Large intestine (tissue), 3 donors: Measurements from ENCODE around the gene PSTPIP1. TPM values are rescaled to one million over a fixed set of nuclear protein-coding genes. Genes with fewer than 3 reads are reported as not detected.

ENCODE experiments used
- DNase-seq, 2 donors: peaks; one replicate each; pipeline versions ENCODE4 v3.0.0 to v3.0.0-alpha.2; 2013
- H3K27ac ChIP-seq: one replicate; pipeline ENCODE4 v1.5.1; 2013; ENCODE audit warnings: low read length
- H3K27me3 ChIP-seq: 2 replicates; pipeline ENCODE4 v1.6.1; 2013; ENCODE audit warnings: low read length; ENCODE audit not compliant: control insufficient read depth, insufficient read depth
- H3K36me3 ChIP-seq: 2 replicates; pipeline ENCODE4 v1.6.1; 2013; ENCODE audit warnings: low read length; ENCODE audit not compliant: control insufficient read depth, insufficient read depth
- H3K4me1 ChIP-seq: one replicate; pipeline ENCODE4 v1.6.1; 2013; ENCODE audit warnings: low read length; ENCODE audit not compliant: control insufficient read depth, insufficient read depth
- H3K4me3 ChIP-seq: one replicate; pipeline ENCODE4 v1.5.1; 2013; ENCODE audit warnings: low read length
- H3K9me3 ChIP-seq: one replicate; pipeline ENCODE4 v1.6.1; 2013; ENCODE audit warnings: mild to moderate bottlenecking, low read depth, low read length, moderate library complexity; ENCODE audit not compliant: control insufficient read depth
- WGBS: methylation state at CpG from one replicate; pipeline ENCODE4 v1.1.5; 2013; ENCODE audit warnings: low lambda C conversion rate; ENCODE audit not compliant: insufficient coverage; 5-methylcytosine and 5-hydroxymethylcytosine counted together
- polyA plus RNA-seq: library from polyadenylated mRNA; unstranded; fragments of 120-200 nt; gene quantifications from one replicate; pipeline ENCODE4 v1.2.1, GENCODE V29; 2013

The PSTPIP1 gene
- polyA plus RNA-seq, 1 donor, result 3.1 TPM

DNA sequence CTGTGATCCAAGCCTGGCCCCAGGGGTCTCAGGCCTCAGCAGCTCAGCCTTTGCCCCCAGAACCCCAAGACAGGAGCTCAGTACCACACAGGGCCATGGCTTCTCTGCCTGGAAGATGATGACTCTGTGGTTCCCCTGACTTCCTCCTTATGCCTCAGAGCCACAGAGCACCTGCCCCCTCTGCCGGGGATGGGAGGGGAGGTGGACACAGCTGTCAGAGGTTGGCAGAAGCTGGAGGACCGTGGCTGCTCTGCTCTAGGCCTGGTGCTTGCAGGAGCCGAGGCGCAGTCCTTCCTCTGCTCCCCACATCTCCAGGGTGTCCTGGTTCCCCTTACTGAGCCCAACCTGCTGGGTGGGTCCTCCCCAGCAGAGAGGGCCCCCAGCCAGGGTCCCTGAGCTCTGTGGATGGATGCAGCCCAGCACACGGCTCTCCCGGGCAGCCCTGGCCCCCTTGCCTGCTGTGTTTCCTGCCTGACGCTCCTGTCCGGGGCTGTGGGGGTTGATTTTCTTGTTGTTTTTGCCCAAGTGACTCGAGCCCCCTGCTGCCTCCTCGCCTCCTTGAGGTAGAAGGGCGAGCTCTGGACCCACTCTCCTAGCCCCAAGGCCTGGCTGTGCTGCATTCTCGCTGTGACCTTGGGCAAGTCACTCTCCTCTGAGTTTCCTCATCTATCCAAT is 36.6 kb downstream of the PSTPIP1 start:
- Histone ChIP-seq H3K9me3 (no peaks in the 10 kb centered on the region), H3K4me1 (peaks cover 56% of the 10 kb centered on the region), H3K4me3 (no peak overlapping the region), H3K27ac (no peak overlapping the region), H3K27me3 (peaks cover 15% of the 10 kb centered on the region), H3K36me3 (peaks cover 3% of the 10 kb centered on the region)
- DNase-seq, result no peak
- WGBS, result no CpG with 5 or more reads among the region's 12 CpGs

- H3K27ac ChIP-seq, result no peak overlapping the region
- peaks cover 56% of the 10 kb centered on the region for H3K4me1 ChIP-seq
- no peaks in the 10 kb centered on the region for H3K9me3 ChIP-seq
- peaks cover 15% of the 10 kb centered on the region for H3K27me3 ChIP-seq
- WGBS, result no CpG with 5 or more reads among the region's 22 CpGs
- peaks cover 3% of the 10 kb centered on the region for H3K36me3 ChIP-seq
- no peak for DNase-seq
- no peak overlapping the region for H3K4me3 ChIP-seq
These were observed 37.2 kb downstream of the PSTPIP1 start for GRCh38 chr15:77032052-77032646.

GRCh38 chr15:77032647-77033416 is 37.9 kb downstream of the PSTPIP1 start:
- Histone ChIP-seq H3K36me3 (peaks cover 7% of the 10 kb centered on the region), H3K9me3 (peaks cover 5% of the 10 kb centered on the region), H3K4me1 (peaks cover 56% of the 10 kb centered on the region), H3K27me3 (peaks cover 14% of the 10 kb centered on the region), H3K27ac (no peak overlapping the region), H3K4me3 (no peak overlapping the region)
- WGBS, result no CpG with 5 or more reads among the region's 18 CpGs
- no peak for DNase-seq

DNA sequence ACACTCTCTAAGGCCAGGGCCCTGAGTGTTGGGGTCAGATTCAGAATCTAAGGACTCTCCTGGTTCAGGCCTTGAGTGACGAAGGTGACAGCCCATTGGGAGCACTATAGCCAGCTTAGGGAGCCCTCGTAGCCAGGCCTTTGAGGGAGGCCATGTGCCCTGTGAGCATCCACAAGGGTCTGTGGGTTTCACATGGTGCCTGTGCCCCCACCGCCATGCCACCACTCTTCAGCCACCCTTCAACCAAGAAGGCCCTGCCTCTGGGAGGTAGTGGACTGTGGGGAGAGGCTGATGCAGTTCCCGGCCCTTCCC is 38.4 kb downstream of the PSTPIP1 start:
- peaks cover 9% of the 10 kb centered on the region for H3K36me3 ChIP-seq
- WGBS, result no CpG with 5 or more reads among the region's 4 CpGs
- no peak overlapping the region for H3K4me3 ChIP-seq
- no peak overlapping the region for H3K27ac ChIP-seq
- peaks cover 7% of the 10 kb centered on the region for H3K9me3 ChIP-seq
- DNase-seq, result no peak
- peaks cover 12% of the 10 kb centered on the region for H3K27me3 ChIP-seq
- peaks cover 55% of the 10 kb centered on the region for H3K4me1 ChIP-seq

DNA sequence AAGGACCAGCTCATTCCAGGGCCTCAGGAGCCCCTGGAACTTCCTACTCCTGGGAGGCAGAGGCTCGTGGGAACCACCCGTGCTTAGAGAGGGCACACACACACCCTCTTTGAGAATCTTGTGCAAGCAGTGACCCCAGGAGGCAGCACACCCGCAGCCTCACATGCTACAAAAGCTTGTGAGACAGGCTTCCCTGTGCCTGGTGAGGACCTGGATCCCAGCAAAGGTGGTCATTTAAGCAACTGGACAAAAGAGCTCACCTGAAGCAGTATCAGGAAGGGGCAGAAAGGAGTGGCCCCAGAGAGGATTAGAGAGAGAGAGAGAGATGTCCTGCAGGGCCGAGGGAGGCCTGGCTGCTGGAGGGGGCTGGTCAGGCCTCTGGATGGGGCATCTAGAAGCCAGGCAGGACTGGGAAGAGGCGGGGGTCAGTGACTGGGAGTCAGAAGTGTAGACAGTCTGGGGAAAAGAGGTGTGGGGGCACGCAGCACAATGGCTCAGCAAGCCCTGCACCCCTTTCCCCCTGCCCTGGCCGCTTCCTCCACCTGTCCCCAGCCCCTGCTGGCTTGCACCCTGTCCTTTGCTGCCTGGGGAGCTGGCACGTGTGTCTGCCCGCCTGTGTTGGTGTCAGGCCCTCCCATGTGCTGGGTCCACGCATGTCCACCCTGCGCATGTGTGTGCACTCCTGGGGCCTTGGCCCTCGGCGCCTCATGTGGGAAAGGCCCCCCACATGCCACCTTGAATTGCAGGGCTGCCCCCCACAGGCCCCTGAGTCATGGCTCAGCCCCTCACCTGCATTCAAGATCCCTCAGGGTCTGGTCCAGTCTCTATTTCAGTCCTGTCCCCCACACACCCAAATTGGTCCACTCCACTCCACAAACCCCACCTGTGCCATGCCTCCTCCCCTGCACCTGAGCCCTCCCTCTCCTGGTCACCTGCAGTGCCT is 39.1 kb downstream of the PSTPIP1 start:
- peaks cover 16% of the 10 kb centered on the region for H3K36me3 ChIP-seq
- no peak overlapping the region for H3K4me3 ChIP-seq
- no peak overlapping the region for H3K27ac ChIP-seq
- H3K4me1 ChIP-seq, result peaks cover 50% of the 10 kb centered on the region
- WGBS, result no CpG with 5 or more reads among the region's 13 CpGs
- H3K9me3 ChIP-seq, result peaks cover 7% of the 10 kb centered on the region
- peaks cover 9% of the 10 kb centered on the region for H3K27me3 ChIP-seq
- no peak for DNase-seq

DNA sequence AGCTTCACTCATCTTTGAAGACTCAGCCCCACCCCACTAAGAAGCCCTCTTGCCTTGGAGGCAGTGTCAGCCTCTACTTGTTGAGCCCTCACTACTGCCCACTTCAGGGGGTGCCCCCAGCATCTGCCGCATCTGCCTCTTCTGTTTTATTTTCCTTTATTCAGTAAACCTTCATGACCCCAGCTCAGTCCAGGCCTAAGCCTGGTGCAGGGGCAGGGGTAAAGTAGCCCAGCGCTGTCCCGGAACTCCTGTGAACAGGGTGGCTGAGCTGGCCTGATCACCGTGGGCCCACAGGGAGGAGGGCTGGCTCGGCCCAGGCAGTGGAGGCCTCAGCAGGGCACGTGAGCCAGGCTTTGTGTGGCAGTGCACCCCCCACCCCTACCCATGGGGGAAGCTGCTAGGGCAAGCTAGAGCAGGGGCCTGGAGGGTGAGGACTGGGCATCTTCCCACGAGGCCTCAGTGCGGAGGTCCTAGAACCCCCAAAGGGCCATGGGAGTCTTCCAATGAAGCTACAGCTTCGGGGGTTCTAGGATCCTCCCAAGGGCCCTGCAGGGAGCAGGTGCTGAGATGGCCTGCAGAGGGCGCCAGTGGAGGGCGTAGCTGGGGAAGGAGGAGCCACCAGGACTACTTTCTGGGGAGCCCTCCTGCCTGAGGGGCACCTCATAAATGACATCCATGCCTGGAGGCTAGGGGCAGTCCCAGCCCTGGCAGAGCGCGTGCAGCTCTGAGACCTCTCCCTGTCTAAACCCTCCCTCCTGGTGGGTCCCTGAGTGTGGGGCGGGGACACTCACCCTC is 40.0 kb downstream of the PSTPIP1 start:
- H3K27ac ChIP-seq, result no peak overlapping the region
- peaks cover 3% of the 10 kb centered on the region for H3K27me3 ChIP-seq
- peaks cover 46% of the 10 kb centered on the region for H3K4me1 ChIP-seq
- H3K4me3 ChIP-seq, result no peak overlapping the region
- no CpG with 5 or more reads among the region's 14 CpGs for WGBS
- H3K9me3 ChIP-seq, result peaks cover 7% of the 10 kb centered on the region
- DNase-seq, result peak in 1 of 2 donors; percentile 41
- H3K36me3 ChIP-seq, result peaks cover 24% of the 10 kb centered on the region

GRCh38 chr15:77035584-77035983 is 40.7 kb downstream of the PSTPIP1 start:
- no peak overlapping the region for H3K4me3 ChIP-seq
- DNase-seq, result no peak
- no peak overlapping the region for H3K27ac ChIP-seq
- H3K36me3 ChIP-seq, result peaks cover 30% of the 10 kb centered on the region
- peaks cover 7% of the 10 kb centered on the region for H3K9me3 ChIP-seq
- no CpG with 5 or more reads among the region's 9 CpGs for WGBS
- peaks cover 39% of the 10 kb centered on the region for H3K4me1 ChIP-seq
- H3K27me3 ChIP-seq, result no peaks in the 10 kb centered on the region

DNA sequence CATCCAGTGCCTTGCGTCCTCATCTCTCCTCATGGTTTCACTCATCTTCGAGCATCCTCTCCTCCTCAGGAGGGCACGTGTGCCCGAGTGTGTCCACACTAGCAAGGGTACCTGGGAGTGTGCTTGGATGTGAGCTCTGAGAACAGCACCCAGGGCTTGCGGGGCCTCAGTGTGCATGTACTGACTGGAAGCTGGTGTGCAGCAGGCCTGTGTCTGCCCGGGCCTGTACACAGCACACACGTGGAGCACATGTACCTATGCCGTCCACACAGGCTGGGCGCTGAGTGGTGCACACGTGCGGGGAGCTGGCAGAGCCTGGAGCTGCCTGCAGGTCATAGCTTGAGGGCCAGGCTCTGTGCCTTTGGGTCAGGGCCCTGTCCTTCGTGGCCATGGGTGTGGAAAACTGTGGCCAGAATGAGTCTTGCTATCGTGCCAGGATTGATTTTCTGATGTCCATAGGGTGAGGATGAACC is 41.1 kb downstream of the PSTPIP1 start:
- DNase-seq, result no peak
- no peaks in the 10 kb centered on the region for H3K27me3 ChIP-seq
- no peak overlapping the region for H3K27ac ChIP-seq
- H3K36me3 ChIP-seq, result peaks cover 35% of the 10 kb centered on the region
- H3K4me1 ChIP-seq, result peaks cover 39% of the 10 kb centered on the region
- WGBS, result no CpG with 5 or more reads among the region's 13 CpGs
- no peak overlapping the region for H3K4me3 ChIP-seq
- peaks cover 7% of the 10 kb centered on the region for H3K9me3 ChIP-seq

- Histone ChIP-seq H3K4me1 (peaks cover 35% of the 10 kb centered on the region), H3K9me3 (peaks cover 7% of the 10 kb centered on the region), H3K27me3 (no peaks in the 10 kb centered on the region), H3K4me3 (no peak overlapping the region), H3K36me3 (peaks cover 39% of the 10 kb centered on the region), H3K27ac (no peak overlapping the region)
- WGBS, result no CpG with 5 or more reads among the region's 22 CpGs
- DNase-seq, result no peak
These were observed 41.8 kb downstream of the PSTPIP1 start for GRCh38 chr15:77036537-77037387.
